GM21515 (cell line): Measurements from ENCODE around the gene MIDN.

Experiments used
- ATAC-seq: cut with Tn5 transposase; IDR thresholded peaks from one replicate; pipeline ENCODE4 v1.9.1; 2021; ENCODE audit not compliant: unreplicated experiment

Gene MIDN

GRCh38 chr19:1220976-1221903, 27.1 kb upstream of the MIDN start:
- no peak for ATAC-seq

GRCh38 chr19:1221904-1222255, 26.5 kb upstream of the MIDN start:
- no peak for ATAC-seq

GRCh38 chr19:1222394-1222793, 26.0 kb upstream of the MIDN start:
- no peak for ATAC-seq

GRCh38 chr19:1223018-1223855, 25.1 kb upstream of the MIDN start:
- ATAC-seq, result no peak

DNA sequence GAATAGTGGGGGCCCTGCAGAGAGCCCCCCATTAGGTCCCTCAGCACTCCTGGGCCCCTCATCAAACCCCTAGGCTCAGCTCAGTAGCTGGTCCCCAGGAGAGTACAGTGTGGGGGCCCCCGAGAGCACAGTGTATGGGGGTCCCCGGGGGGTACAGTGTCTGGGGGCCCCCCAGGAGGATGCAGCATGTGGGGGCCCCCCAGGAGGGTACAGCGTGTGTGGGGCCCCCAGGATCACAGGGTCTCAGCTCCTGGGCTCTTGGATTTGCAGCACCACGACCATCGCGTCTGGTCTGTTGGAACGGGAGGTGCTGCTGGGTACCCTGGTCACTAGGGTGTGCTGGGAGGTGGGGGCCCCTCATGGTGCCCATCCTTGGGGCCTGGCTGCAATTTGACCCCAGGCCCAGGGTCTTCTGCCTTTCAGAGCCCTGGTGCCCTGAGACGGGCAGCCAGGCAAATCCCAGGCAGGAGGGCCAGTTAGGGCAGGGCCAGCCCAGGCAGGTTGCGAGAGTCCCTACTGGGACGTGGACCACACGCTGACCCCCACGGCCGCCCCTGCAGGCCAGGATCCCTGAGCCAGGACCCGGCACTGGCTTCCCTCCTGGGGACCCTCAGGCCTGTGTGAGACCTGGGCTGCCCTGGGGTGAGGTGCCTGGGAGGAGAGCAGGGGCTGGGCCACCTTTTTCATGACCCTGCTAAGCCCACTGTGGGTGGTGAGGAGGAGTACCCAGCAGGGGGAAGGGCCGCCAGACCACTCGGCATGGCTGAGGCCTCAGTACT, 24.1 kb upstream of the MIDN start:
- ATAC-seq, result no peak

DNA sequence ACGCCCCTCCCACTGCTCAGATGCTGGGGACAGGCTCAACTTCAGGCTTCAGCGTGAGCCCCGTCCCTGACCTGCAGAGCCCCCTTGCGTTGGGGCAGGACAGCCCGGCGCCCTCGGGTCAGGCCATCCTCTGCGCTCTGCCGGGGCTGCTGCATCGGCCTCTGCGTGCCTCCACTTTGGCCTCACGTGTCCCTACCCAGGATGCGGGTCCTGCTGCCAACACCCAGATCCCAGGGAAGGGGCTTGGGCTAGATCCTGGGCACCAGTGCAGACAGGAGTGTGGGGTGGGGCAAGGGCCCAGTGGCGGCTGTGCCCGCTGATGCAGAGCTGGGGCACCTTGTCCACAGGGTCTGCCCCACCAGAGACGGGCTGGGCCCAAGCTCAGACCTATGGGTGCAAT, 23.5 kb upstream of the MIDN start:
- ATAC-seq, result no peak

GRCh38 chr19:1225440-1226226, 22.8 kb upstream of the MIDN start:
- ATAC-seq, result no peak

DNA sequence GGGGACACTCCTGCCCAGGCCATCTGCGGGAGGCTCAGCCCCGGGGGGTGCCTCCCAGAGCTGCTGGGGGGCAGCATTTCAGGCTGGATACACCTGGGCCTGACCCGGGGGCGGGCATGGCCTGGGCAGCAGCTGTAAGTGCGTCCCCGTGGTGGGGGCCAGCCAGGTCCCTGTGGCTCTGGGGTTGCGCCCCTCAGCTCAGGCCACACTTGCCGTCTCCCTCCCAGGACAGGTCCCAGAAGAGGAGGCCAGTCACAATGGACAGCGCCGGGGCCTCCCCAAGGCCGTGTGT, 22.2 kb upstream of the MIDN start:
- ATAC-seq, result no peak

- ATAC-seq, result no peak
Measured at GRCh38 chr19:1226522-1227303, 21.7 kb upstream of the MIDN start.

GRCh38 chr19:1227304-1228054, 20.9 kb upstream of the MIDN start:
- no peak for ATAC-seq

DNA sequence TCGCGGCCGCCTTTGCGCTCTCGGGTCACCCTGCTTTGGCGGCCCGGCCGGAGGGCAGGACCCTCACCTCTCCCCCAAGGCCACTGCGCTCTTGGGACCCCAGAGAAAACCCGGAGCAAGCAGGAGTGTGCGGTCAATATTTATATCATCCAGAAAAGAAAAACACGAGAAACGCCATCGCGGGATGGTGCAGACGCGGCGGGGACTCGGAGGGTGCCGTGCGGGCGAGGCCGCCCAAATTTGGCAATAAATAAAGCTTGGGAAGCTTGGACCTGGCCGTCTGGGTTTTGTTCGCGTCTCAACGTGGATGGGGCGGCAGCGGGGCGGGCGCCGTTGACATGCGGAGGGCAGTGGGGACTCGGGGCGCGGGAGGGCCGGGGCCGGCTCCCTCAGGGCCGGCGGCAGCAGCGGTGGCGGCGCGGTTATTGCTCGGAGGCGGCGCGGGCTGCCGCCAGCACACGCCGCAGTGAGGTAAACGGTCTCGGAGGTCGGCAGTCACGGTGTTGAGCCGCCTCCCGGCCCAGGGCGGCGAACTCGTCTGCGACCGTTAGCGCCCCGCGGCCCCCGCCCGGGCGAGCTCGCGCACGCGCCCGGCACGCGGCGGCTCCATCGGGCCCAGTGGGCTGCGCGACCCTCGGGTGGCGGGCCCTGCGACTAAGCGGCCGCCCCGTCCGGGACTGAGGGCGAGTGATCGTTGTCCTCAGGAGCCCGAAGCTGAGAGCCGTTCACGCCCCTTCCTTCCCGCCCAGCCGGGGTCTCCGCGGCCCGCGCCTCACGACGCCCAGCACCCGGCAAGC, 20.0 kb upstream of the MIDN start:
- ATAC-seq, result no peak

DNA sequence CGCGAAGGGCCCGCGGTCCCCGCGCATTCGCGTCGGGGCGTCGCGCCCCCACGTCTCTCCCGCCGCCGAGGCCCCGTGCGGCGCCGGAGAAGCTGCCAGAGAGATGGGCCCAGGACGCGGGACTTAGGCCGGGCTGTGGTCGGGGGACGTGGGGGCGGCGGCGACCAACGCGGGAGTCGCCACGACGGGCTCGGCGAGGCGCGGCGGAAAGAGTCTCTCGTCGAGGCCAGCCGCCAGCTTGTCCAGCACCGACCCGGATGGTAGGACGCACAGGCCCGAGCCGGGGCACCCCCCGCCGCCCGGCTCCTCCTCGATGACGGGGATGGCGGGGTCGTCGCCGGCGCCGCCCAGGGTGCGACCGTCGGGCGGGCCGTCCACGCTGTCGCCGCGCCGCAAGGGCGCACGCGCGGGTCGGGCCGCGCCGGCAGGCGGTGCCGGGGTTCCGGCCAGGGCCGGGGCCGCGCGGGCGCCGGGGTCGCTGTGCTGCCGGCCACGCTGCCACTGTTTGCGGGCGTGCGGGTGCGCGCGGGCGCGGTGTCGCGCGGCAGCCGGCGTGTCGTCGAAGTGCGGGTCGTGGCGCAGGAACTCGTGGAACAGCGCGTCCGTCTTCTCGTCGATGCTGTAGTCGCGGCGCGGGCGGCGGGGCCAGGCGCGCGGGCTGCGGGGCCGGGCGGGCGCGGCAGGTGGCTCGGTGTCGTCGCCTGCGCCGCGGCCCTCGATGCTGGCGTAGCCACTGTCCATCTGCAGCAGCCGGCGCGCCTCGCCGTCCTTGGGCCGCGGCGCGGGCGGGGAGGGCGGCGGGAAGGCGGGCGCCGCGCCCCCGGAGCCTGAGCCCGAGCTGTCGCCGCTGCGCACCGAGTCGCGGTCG, 19.1 kb upstream of the MIDN start:
- no peak for ATAC-seq

- ATAC-seq, result no peak
Measured at GRCh38 chr19:1229924-1230782, 18.2 kb upstream of the MIDN start.

DNA sequence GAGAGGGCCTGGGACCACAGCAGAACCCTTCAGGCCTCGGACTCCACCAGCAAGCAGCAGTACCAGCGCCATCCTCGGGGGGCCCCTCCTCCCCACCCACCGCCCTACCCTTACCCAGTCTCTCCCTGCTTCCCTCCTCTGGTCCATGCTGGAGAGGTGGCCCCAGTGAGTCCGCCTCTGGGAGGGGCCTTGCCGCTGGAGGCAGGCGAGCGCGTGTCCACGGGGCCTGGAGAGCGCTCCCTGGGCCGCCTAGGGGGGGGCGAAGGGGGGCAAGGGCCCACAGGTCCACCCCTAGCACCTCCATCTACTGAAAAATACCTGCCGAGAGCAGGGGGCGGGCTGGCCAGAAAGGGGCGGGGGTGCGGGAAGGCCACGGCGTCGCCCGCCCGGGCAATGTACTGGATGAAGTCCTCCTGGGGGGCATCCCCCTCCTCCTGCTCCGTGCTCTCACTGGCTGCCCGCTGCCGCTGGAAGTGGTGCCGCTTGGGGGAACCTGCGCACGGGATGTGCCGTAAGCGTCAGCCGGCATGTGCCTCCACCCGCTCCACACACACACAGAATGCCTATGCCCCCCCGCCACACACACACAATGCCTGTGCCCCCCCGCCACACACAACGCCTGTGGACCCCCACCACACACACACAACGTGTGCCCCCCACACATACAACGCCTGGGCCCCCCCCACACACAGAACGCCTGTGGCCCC, 17.4 kb upstream of the MIDN start:
- ATAC-seq, result no peak

DNA sequence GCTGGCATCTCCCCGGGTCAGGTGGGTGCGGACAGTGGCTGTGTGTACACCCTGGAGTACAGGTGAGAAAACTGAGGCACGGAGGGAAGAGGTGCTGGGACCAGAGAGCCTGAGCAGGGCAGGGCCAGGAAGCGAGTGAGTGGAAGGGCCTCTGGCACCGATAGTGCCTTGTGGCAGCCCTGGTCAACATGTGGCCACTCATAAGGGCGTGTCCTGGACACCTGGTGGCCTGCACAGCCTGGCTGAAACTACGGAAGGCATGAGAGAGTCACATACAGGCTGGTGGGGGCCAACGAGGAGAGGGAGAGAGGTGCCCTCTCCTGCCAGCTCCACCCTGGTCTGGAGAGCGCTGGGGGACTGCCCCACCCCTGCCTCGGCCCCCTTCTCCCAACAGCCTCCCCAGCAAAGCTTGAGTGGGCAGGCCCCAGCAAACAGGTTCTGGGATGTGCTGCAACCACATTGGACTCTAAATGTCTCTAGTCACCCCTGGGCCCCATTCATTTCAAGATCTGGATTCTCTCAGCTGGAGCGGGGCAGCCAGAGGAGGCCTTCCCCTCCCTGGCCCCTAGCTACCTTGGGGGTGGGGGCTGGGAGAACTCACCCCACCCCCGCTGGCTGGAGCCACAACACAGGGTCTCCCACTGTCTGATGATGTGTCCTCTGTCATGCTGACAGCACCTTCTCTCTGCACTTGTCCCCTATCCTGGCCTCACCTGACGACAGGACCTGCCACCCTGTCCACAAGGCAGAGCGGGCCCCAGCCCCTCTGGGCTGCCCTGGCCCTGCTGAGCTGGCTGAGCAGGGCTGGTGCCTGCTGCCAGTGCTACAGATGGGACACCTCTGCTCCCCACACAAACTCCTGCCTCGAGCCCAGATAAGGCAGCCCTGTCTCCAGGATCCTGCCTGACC, 16.4 kb upstream of the MIDN start:
- no peak for ATAC-seq
